HUDEP-2 (cell line): ENCODE results near the gene PALB2.
"Not testable (repeated sequence)": the region's sequence is repeated elsewhere in the genome, so short reads cannot be mapped to it uniquely, and the experiment has no call there.

Experiments used
- DNase-seq, 76 experiments: peaks; one replicate each; lab custom pipeline; 2025; ENCODE audit not compliant: unreplicated experiment in 76 of 76; lab: John Stamatoyannopoulos, UW

PALB2 gene

DNA sequence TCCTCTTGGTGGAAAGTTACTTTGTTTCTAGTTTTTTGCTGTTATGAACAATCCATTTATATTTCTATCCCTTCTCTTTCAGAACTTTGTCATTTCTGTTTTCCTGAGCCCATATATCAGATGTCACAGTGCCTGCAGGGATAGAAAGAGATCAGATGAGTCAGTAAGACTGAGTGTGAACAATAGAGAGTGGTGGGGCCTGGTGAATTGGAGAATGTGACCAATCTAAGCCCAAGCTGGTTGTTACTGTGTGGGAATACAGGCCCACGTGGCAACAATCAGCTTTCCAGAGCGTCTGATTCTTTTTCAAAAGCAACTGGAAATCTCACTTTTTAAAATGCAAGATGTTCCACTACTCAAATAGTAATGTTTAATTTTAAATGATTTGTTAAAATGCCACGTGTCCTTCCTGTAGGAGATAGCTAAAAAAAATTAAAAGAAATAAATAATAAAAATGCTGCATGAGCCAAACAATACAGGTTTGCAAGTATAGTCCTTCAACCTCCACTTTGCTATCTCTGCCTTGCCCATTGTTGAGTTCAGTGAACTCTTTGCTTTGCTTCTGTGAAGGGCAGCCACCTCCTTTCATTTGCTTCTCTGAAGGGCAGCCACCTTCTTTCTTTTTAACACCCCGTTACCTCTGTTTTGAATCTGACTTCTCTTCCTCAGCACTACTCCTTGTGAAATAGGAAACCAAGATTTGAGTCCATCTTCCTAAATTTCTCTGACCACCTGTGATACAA, 9.7 kb upstream of the PALB2 start:
- DNase-seq, result no peak

DNA sequence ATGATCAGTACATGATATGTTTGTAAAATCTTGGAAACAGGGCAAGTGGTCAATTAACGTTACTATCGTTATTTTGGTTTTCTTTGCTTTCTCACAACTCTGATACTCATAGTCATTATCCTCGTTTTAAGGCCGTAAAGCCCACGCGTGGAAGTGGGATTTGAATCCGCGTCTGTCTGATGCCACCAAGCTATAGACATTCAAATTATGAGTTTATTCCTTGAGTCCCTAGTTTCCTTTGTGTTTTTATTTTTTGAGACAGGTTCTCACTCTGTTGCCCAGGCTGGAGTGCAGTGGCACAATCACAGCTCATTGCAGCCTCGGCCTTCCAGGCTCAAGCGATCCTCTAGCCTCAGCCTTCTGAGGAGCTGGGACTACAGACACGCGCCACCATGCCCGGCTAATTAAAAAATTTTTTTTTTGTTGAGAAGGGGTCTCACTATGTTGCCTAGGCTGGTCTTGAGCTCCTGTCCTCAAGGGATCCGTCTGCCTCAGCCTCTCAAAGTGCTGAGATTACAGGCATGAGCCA, 1.2 kb upstream of the PALB2 start:
- DNase-seq, result no peak

DNA sequence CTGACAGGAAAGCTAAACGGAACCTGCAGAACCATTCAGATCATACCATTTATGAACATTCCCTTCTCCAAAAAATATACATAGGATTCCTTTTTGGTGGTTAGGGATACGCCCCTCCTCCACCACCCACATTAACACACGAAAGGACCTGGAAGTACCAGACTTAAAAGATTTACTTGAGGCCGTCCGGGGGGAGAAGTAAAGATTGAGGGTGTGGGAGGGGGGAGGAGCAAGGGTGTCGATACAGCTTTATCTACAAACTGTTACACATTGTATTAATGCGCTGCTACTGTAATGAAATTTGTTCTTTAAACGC, 537 bp downstream of the PALB2 start:
- peak in 8 of 76 experiments; percentile 4 to 40 (median 16) for DNase-seq

DNA sequence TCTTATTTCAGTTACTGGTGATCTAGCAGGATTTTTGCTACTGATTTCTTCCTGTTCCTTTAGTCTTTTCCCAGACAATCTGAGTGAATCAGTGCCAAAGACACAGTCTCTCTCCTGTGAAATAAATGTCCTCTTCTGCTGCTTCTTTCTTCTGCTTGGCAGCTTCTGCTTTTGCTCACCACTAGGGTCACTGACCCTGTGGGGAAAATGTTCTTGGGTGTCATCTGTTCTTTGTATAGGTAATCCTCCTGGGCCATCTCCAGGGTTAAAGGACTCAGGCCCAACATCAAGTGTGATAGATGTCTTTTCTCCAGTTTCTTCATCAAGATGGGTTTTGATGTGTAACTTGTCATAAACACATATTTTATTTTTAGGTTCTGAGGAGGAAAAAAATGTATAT, 5.2 kb downstream of the PALB2 start:
- DNase-seq, result peak in 3 of 76 experiments; percentile 3 to 10 (median 5)

DNA sequence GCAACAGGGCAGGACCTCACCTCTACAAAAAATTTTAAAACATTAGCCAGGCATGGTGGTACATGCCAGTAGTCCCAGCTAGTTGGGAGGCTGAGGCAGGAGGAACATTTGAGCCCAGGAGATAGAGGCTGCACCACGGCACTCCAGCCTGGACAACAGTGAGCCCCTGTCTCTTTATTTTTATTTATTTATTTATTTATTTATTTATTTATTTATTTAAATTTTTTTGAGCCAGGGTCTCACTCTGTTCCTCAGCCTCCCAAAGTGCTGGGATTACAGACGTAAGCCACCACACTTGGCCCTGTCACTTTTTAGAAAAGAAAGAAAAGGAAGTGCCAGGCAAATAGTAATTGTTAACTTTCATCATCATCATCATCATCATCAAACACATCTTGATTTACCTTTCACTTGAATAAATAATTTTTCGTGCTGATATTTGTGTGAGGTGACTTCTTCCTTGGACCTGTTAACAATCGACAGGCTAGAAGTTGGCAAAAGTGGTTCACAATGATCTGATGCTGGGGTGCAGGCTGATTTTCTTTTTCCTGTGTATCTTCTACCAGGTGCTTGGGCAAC, 6.6 kb downstream of the PALB2 start:
- DNase-seq, result no peak

DNA sequence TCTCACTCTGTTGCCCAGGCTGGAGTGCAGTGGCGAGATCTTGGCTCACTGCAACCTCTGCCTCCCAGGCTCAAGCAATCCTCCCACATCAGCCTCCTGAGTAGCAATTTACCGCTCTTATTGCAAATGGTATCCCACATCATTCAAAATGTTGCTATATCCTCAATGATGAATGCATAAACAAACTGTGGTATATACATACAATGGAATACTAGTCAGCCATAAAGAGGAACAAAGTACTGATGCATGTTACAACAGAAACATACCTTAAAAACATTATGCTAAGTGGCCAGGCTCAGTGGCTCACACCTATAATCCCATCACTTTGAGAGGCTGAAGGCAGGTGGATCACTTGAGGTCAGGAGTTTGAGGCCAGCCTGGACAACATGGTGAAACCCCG, 9.2 kb downstream of the PALB2 start:
- not testable (repeated sequence) for DNase-seq

DNA sequence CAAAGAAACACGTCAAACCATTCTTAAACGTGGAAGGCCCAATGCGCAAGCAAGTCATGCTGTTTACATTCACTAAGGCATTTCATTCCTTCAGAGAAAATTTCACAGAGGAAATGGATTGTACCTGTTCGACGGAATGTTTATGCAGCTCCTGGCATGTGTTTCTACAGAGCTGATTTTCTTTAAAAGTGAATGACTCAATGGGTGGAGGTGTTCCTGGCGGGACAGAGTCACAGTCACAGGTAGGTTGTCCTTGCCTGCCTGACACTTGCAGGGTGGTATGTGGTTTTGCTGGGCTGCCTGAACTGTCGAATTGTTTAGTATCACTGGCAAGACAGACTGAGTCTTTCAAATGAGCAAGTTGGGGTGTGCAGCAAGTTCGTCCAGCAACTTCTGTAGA, 11.6 kb downstream of the PALB2 start:
- DNase-seq, result no peak

DNA sequence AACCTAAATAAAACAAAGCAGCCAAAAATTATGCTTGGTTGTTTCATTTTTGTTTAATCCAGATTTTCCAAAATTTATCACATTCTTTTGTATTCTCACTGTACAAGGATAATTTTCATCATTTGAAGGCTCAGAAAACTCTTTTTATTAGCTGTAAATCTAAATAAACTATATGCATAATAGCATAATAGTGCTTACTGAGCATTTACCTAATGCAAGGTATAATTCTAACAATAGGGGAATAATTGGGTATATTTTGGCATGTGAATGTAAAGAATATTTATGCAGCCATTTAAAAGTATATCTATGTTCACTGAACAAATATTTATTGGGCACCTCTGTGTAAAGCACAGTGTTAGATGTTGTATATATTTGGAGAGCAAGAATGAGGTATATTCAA, 17.0 kb downstream of the PALB2 start:
- no peak for DNase-seq

DNA sequence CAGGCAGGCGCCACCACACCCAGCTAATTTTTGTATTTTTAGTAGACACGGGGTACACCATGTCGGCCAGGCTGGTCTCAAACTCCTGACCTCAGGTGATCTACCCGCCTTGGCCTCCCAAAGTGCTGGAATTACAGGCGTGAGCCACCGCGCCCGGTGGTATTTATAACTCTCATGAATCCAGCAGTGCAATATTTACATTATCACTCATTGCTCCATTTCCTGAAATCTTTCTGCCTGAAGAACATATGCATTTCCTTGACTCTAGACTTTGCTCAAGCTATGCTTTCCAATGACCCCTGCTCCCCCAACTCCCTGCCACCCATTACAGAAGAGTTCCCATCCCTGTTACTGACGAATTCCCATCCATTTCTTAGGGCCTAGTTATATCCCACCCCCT, 25.3 kb downstream of the PALB2 start:
- no peak for DNase-seq

DNA sequence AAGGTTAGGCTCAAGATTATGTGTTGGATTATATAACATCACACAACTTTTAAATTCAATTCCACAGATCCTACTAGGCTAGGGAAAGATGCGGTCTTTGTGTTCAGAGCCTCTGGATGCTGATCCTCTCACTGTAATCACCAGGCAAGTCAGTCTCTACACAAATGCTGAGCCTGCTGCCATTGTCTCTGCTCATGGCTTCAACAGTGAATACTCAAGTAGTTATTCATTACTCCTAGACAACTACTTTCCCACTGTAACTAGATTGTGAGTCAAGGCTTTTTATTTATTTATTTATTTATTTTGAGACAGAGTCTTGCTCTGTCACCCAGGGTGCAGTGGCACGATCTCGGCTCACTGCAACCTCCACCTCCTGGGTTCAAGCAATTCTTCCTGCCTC, 29.2 kb downstream of the PALB2 start:
- DNase-seq, result no peak

DNA sequence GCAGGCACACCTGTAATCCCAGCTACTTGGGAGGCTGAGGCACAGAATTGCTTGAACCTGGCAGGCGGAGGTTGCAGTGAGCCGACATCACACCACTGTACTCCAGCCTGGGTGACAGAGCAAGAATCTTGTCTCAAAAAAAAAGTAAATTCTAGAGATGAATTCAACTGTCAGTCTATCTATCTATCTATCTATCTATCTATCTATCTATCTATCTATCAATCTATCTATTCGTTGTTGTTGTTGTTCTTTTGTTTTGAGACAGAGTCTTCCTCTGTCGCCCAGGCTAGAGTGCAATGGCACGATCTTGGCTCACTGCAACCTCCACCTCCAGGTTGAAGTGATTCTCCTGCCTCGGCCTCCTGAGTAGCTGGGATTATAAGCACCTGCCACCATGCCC, 30.2 kb downstream of the PALB2 start:
- not testable (repeated sequence) for DNase-seq

DNA sequence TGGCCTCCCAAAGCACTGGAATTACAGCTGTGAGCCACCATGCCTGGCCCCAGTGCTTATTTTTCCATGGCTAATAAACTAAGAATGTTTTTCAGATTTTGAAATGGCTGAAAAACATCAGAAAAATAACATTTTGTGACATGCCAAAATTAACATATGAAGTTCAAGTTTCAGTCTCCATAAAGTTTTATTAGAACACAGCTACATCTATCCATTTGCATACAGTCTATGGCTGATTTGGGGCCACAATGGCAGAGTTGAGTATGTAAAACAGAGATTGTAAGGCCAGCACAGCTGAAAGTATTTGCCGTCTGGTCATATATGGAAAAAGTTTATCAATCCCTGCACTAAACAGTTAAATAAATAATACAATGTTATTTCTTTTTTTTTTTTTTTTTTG, 31.2 kb downstream of the PALB2 start:
- no peak for DNase-seq

DNA sequence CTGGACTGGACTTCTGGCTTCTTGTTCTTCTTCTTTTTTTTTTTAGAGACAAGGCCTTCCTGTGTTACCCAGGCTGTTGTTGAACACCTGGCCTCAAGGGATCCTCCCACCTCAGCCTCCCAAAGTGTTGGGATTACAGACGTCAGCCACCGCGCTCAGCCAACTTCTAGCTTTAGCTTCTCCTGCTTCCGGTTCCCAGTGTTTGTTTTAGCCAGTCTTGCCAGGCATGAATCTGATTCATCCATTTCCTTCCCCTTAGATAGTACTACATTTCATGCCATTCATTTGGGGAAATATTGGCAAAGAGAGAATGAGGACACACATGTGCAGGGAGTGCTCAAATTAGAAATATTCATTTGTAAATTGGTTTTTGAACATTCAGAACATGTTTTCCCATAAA, 32.9 kb downstream of the PALB2 start:
- DNase-seq, result no peak

DNA sequence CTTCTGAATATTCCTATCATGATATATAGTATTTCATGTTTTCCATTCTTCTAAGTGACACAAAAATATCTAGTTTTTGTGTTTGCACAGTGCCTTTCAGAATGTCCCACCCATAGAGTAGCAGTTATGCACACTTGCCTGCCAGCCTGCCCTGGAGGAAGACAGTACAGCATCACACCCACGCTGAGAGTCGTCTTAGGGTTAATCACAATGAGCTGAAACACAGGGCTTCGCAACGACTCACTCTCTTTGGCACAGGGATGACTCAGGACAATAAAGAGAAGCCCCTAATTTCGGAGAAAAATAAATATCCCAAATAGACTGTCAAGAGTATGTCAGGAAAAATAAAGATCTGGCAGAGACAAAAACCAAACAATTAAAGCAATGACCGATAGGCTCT, 33.4 kb downstream of the PALB2 start:
- no peak for DNase-seq

DNA sequence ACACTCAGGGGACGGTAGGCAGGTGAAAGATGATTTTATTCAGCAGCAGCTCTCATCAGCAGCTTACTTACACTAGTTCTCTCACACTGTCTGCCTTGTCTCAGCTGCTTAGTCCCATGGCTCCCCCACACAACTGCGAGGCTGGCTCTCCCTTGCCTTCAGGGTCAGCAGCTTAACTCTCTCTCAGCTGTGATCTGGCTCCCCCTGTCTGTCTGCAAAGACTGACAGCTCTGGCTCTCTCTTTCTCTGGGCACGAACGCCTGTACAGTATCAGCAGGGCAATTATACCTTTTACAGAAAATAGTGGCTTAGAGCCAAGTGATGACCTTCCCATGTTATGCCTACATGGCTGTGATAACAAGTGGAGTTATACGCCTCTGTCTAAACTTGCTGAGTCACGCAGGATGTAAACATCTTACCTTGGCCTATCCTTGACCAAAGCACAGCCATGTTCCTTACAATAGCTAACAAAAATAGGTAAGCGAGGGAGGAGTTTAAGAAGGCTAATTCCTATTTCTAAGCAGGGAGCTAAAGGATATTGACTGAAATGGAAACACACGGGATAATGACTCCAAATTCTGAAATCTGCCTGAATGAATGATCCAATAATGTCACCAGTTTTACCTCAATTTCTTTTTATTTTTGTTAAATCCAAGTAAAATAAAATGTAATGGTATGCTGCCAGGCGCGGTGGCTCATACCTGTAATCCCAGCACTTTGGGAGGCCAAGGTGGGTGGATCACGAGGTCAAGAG, 43.9 kb downstream of the PALB2 start:
- peak in 71 of 76 experiments; percentile 1 to 81 (median 42) for DNase-seq

DNA sequence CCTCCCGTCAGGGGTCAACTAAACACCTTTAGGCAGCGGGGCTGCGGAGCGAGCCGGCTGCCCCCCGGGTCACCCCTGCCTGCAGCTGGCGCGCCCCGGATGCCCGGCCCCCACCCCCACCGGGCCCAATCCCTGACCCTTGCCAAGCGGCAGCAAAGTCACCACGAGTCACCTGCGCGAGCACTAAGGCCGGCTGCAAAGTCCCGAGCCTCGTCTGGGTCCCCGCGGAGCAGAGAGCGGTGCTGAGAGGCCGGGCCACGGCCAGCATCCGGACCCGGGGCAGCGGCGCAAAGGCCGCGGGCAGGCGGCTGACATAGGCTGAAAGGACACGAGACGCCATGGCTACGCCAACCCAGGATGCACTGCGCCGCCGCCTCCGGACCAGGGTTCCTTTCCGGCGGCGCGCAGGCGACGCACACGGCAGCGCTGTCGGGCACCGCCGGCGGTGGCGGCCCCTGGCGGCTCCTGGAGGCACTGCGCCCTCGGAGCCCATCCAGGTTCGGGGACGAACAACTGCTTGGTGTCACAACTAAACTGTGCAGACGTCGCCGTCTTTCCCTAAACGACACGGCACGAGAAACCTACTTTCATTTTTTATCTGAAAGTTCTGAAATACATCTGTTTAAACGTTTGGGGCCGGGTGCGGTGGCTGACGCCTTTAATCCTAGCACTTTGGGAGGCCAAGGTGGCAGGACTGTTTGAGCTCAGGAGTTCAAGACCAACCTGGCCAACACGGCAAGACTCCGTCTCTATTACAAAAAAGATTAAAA, 45.0 kb downstream of the PALB2 start, which contains the start of gene NDUFAB1:
NDUFAB1 (minus strand) TSS at position 366 of the 770 bp plus-strand sequence; CDS start at position 340, 26 bp downstream.
- peak in 74 of 76 experiments; percentile 17 to 92 (median 80) for DNase-seq

DNA sequence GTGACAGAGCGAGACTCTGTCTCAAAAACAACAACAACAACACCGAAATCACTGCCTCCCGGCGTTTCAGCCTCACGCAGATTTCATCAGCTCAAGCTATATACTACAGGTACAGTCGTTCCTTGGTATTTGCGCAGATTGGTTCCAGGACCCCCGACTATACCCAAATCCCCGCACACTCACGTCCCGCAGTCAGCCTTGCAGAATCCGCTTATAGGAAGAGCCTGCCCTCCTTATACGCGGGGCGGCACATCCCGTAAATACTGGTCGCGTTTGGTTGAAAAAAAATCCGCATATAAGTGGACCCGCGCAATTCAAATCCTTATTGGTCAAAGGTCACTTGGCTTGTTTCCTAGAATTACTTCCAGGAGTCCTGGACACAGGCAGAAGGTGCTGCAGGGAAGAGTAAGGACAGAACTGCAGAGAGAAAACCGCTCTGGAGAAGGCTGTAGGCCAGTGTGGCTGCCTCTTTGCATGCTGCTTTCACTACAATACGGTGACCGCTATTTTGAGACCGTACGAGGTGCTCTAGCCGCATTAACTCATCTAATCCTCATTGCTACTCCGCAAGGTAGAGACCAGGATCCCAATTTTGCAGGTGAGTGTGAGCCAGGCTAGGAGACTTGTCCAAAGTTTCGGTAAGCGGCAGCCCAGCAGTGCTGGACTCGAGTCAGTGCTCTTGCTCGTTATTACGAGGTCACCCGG, 45.7 kb downstream of the PALB2 start:
- peak in 1 of 76 experiments; percentile 26 for DNase-seq

DNA sequence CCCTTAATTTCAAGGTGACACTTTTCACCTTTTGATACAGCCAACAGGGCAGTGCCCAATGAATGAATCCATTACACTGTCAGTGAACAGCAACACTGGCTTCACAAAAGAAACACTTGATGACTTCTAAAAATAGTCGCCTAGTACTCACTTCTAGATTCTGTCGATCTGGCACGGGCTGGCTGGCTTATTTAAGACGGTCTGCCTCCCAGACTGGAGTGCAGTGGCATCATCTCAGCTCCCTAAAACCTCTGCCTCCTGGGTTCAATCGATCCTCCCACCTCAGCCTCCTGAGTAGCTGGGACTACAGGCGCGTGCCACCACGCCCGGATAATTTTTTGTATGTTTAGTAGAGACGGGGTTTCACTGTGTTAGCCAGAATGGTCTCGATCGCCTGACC, 46.9 kb downstream of the PALB2 start:
- no peak for DNase-seq

DNA sequence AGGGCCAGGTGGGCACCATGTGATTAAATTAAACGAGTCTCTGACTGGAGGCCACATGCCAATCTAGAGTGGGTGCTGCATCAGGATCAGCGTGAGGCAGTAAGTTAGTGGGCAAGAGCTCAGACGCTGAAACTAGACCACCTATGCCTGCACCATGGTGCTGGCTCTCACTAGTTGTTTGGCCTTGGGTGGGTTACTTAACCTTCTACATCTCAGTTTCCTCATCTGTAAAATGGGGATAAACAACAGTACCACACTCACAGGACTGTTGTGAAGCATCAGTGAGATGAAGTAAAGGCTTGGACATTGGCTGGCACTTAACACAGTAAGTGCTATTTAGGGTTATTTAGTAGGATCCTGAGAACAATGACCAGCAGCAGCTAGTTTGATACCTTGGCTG, 50.9 kb downstream of the PALB2 start:
- DNase-seq, result no peak

DNA sequence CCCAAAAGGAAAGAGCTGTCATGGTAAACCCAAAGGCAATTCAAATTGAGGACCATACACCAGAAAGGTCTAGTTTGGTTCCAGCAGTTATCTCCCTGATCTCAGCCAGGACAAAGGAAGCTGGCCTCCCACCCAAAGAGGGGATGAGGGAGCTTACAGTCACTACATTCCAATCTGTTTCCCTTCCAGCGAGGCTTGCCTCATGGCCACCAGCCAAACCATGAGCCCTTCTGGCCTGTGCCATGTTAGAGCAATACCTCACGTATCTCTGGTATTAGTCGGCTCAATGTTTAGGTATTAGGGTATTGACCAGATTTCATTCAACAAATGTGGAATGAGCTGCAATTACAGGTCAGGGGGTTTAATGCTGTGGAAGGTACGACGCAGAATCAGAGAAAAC, 53.4 kb downstream of the PALB2 start:
- no peak for DNase-seq
